Kidney capillary endothelial cell (primary cell): Measurements from ENCODE around the gene AMELY.
"Not testable (repeated sequence)": the region's sequence is repeated elsewhere in the genome, so short reads cannot be mapped to it uniquely, and the experiment has no call there.

Source experiments
- DNase-seq: peaks from one replicate; pipeline ENCODE4 v3.0.0-alpha.2; 2018; ENCODE audit warnings: low spot score

Gene AMELY, protein sequence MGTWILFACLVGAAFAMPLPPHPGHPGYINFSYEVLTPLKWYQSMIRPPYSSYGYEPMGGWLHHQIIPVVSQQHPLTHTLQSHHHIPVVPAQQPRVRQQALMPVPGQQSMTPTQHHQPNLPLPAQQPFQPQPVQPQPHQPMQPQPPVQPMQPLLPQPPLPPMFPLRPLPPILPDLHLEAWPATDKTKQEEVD

GRCh38 chrY:6911253-6911881 is at the start of gene AMELY:
Gene AMELY (minus strand): TSS chrY:6911752. CDS start chrY:6872608, 39,144 bp downstream.
- DNase-seq, result no peak

DNA sequence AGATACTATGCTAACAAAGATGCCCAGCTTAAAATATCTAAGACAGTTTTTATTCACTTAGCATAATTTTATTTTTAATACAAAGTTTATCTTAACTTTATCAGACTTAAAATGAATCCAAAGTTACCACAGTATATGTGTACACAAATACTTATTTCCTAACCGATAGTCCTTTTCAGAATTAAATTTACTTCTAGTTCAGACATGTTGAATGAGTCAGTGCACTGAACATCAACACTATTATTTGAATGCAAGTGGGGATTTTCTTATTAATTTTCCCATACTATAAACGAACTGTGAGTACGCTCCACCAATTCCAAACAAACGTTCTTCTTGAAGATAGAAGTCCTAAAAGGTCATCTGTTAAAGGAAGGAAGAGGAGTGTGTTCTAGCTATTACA is 38.4 kb upstream of the AMELY start:
- DNase-seq, result no peak

DNA sequence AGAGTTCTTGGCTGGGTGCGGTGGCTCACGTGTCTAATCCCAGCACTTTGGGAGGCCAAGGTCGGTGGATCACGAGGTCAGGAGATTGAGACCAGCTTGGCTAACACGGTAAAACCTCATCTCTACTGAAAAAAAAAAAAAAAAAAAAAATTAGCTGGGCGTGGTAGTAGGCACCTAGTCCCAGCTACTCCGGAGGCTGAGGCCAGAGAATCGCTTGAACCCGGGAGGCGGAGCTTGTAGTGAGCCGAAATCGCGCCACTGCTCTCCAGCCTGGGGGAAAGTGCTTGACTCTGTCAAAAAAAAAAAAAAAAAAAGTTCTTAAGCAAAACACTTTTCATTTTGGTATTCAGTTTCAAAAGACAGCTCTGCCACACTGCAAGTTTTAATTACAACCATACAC is 36.8 kb upstream of the AMELY start:
- DNase-seq, result no peak

DNA sequence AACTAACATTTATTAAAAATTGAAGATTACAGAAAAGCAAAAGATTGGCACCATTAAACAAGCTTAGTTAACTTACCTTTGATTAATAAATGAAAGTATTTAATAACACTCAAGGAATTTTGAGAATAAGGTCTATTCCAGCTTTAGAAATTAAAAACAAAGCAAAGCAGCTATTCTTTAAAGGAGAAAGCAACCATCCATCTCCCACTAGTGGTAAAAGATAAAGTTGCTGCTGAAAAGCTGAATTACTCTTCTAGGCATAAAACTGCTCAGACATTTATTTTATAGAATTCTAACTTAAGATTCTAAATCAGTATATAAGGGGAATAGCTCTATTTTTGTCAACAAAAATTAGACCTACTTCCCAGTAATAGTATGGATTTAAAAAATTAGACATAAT is 36.1 kb upstream of the AMELY start:
- no peak for DNase-seq

DNA sequence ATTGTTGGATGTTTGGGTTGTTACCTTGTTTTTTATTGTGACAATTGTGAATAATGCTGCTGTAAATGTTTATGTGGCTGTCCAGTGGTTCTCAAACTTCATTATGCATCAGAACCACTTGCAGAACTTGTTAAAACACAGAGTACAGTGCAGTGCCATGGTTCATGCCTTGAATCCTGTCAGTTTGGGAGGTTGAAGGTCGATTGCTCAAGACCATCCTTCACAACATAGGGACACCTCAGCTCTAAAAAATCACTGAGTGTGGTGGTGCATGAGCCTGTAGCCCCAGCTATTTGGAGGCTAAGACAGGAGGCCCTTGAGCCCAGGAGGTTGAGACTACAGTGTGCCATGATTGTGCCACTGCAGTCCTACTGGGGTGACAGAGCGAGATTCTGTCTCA is 23.9 kb upstream of the AMELY start:
- DNase-seq, result no peak

DNA sequence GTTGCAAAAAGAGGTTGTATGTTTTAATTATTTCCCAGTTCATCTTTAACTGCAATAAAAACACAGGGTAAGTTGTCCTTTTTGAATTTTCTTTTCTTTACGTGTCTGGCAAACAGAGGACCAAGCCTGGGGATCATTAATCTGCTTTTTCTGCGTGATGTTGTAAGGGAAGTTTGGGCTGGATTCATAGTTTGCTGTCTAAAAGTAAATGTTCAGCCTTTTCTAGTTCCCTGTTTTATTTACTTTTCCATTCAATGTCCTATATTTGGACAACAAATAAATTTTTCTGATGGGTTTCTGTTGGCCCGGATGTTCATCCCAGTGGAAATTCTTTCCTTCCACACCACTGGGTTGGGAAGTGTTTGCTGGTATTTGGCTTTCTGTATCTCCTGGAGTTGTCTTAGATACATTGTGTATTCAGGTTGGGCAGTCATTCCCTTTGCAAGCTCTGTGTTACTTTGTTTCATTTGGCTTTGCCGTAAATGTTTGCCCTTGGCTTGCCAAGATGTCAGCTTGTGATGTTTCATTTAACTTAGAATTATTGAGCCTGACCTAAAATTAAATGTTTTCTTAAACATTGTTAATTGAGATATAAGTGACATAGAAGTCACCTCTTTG is 20.3 kb upstream of the AMELY start:
- DNase-seq, result no peak

DNA sequence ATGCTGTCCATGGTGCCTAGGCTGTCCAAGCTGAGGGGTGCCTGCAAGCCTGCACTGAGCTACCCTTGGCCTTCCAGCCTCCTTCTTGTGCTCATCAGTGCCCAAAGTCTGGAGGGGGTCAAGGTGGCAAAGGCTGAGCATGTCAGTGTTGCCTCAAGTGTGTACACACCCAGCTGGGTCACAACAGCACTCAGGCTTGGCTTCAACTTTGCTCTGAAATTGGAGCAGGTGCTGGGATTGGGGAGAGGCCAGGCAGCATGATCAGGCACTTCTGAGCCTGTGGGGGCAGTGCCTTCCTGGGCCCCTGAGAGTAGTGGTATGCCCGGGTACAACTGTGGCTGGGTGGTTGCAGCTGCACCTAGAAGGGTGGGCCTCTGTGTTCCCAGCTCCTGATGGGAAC is 17.7 kb upstream of the AMELY start:
- no peak for DNase-seq

- DNase-seq, result no peak
These were observed 16.7 kb upstream of the AMELY start for GRCh38 chrY:6928265-6928664.

- DNase-seq, result no peak
These were observed 9.5 kb upstream of the AMELY start for GRCh38 chrY:6921061-6921460.

DNA sequence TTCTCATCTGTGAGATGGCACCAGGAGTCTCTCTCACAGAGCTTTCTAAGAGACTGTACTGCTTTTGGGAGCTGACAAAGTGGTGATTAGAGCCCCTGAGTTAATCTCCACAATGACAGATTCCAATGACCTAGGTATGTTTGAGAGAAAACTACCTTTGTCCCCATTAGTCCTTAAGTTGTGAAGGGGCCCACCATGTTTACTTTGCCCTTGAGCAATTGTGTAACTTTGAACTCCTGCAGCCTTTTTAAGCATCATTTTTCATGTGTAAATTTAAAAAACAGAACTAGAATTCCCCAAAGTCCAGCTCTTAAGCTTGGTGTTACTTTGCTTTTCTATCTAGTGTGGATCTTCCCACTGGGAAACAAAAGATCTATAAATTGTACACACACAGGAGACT is 1.8 kb upstream of the AMELY start:
- no peak for DNase-seq

GRCh38 chrY:6910372-6911252 is 940 bp downstream of the AMELY start, which contains the start of gene TBL1Y:
Gene TBL1Y (plus strand): TSS chrY:6910697. CDS start chrY:7025085, 114,388 bp downstream.
- DNase-seq, result no peak

- no peak for DNase-seq
These were observed 1.7 kb downstream of the AMELY start for GRCh38 chrY:6909856-6910255.

DNA sequence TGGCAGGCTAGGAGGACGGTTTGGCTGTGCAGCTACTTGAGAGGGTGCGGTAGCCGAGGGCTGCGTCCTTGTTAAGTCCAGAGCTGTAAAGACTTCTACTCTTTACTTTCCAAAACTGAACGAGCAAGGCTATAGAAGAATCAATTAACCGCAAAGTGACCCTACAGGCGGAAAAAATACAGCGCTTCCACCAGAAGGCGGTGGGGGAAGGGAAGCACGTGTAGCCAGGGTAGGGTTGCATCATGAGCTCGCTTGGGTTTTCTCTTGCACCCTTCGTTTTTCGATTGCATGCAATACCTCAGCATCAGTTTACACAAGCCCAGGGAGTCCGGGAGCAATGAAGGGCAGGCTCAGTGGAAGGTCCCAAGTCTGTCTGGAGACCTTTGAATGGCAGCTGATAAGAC is 2.4 kb downstream of the AMELY start:
- DNase-seq, result no peak

DNA sequence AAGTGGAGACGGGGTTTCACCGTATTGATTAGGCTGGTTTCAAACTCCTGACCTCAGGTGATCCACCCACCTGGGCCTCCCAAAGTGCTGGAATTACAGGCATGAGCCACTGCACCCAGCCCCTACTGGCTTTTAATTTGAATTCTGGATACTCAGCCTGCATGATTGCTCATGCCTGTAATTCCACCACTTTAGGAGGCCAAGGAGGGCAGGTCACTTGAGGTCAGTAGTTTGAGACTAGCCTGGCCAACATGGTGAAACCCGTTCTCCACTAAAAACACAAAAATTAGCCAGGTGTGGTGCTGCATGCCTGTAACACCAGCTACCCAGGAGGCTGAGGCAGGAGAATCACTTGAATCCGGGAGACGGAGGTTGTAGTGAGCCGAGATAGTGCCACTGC is 3.5 kb downstream of the AMELY start:
- not testable (repeated sequence) for DNase-seq

DNA sequence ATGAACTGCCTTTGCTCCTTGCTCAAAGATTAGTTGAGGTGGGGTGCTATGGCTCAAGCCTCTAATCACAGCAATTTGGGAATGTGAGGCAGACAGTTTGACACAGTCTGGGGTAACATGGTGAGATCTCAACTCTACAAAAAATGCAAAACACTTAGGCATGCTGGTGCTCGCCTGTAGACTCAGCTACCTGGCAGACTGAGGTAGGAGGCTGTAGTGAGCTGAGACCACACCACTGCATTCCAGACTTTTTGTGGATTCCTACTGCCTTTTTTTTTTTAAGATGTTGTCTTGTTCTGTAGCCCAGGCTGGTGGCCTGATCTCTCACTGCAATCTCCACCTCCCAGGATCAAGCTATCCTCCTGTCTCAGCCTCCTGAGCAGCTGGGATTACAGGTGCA is 4.0 kb downstream of the AMELY start:
- DNase-seq, result no peak

DNA sequence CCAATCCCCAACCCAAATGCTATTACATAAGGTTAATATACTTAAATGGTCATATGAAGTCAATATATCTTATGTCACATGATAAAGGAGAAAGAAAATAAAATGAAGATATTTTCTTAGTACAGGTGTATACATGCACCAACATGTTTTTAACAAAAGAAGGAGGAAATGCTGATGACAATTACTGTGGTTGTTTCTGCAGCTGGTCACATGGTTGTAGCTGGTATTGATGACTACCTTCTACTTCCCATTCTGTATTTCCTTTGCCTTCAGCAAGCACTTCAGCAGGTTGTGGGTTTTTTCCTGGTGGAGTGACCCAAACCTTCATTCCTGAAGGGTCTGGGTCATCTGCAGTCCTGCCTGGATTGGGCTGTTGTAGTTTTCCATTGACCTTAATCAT is 9.4 kb downstream of the AMELY start:
- DNase-seq, result not testable (repeated sequence)

GRCh38 chrY:6895236-6895635 is 16.3 kb downstream of the AMELY start:
- no peak for DNase-seq

- no peak for DNase-seq
These were observed 17.1 kb downstream of the AMELY start for GRCh38 chrY:6894496-6894895.

- no peak for DNase-seq
These were observed 62.2 kb downstream of the AMELY start for GRCh38 chrY:6849384-6849783.

DNA sequence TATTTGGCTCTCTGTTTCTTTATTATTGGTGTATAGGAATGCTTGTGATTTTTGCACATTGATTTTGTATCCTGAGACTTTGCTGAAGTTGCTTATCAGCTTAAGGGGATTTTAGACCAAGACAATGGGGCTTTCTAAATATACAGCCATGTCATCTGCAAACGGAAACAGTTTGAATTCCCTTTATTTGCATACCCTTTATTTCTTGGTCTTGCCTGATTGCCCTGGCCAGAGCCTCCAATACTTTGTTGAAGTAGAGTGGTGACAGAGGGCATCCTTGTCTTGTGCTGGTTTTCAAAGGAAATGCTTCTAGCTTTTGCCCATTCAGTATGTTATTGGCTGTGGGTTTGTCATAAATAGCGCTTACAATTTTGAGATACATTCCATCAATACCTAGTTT is 68.9 kb downstream of the AMELY start:
- DNase-seq, result not testable (repeated sequence)
